Glutamatergic neuron (in vitro differentiated cells): ENCODE measurements around the gene SF3B2. TPM values are rescaled to one million over a fixed set of nuclear protein-coding genes. Genes with fewer than 3 reads are reported as not detected.
"Not testable (repeated sequence)": the region's sequence is repeated elsewhere in the genome, so short reads cannot be mapped to it uniquely, and the experiment has no call there.

Source experiments
- DNase-seq: peaks from one replicate; pipeline ENCODE4 v3.0.0; 2022
- H3K27ac Mint-ChIP-seq: one replicate; pipeline ENCODE4 v1.8.0; 2020; ENCODE audit warnings: mild to moderate bottlenecking, mixed read lengths, inconsistent platforms; ENCODE audit not compliant: unreplicated experiment
- H3K27me3 Mint-ChIP-seq: one replicate; pipeline ENCODE4 v1.8.0; 2020; ENCODE audit warnings: mild to moderate bottlenecking, moderate library complexity, mixed read lengths, inconsistent platforms; ENCODE audit not compliant: unreplicated experiment
- H3K36me3 Mint-ChIP-seq: one replicate; pipeline ENCODE4 v1.8.0; 2020; ENCODE audit warnings: mild to moderate bottlenecking, mixed read lengths, inconsistent platforms; ENCODE audit not compliant: unreplicated experiment
- H3K4me1 Mint-ChIP-seq: one replicate; pipeline ENCODE4 v1.8.0; 2020; ENCODE audit warnings: mild to moderate bottlenecking, low read depth, mixed read lengths, inconsistent platforms; ENCODE audit not compliant: unreplicated experiment
- H3K4me3 Mint-ChIP-seq: one replicate; pipeline ENCODE4 v1.8.0; 2020; ENCODE audit warnings: mild to moderate bottlenecking, mixed read lengths, inconsistent platforms; ENCODE audit not compliant: unreplicated experiment
- H3K9me3 Mint-ChIP-seq: one replicate; pipeline ENCODE4 v1.8.0; 2020; ENCODE audit warnings: mild to moderate bottlenecking, moderate library complexity, mixed read lengths, inconsistent platforms; ENCODE audit not compliant: unreplicated experiment
- CTCF ChIP-seq: fragments of 200-600 bp; sonication (generic); IDR thresholded peaks from one replicate; pipeline ENCODE4 v1.5.0; 2021; ENCODE audit not compliant: partially characterized antibody, unreplicated experiment
- total RNA-seq: library from RNA; stranded (reverse); fragmentation: NEBNext Ultra II Directional; extraction: Animal tissue kit (Norgen Biotek cat#: 25700); gene quantifications from one replicate; pipeline ENCODE4 v1.2.1, GENCODE V29; 2021; ENCODE audit not compliant: unreplicated experiment

The SF3B2 gene
- total RNA-seq, 1 donor from 2014 or later: 187 TPM

- no peaks in the 10 kb centered on the region for H3K9me3 Mint-ChIP-seq
- no peak for TF ChIP-seq CTCF
- H3K27me3 Mint-ChIP-seq: peaks cover 3% of the 10 kb centered on the region
- H3K36me3 Mint-ChIP-seq: no peaks in the 10 kb centered on the region
- H3K27ac Mint-ChIP-seq: no peak overlapping the region
- H3K4me1 Mint-ChIP-seq: no peaks in the 10 kb centered on the region
- DNase-seq: no peak
- no peak overlapping the region for H3K4me3 Mint-ChIP-seq
Observed at GRCh38 chr11:66017321-66017720, 34.8 kb upstream of the SF3B2 start.

- peaks cover 16% of the 10 kb centered on the region for H3K27me3 Mint-ChIP-seq
- no peak for DNase-seq
- peaks cover 5% of the 10 kb centered on the region for H3K9me3 Mint-ChIP-seq
- TF ChIP-seq CTCF: no peak
- no peak overlapping the region for H3K4me3 Mint-ChIP-seq
- no peaks in the 10 kb centered on the region for H3K36me3 Mint-ChIP-seq
- no peak overlapping the region for H3K27ac Mint-ChIP-seq
- H3K4me1 Mint-ChIP-seq: no peaks in the 10 kb centered on the region
Observed at GRCh38 chr11:66020212-66020611, 32.0 kb upstream of the SF3B2 start.

DNA sequence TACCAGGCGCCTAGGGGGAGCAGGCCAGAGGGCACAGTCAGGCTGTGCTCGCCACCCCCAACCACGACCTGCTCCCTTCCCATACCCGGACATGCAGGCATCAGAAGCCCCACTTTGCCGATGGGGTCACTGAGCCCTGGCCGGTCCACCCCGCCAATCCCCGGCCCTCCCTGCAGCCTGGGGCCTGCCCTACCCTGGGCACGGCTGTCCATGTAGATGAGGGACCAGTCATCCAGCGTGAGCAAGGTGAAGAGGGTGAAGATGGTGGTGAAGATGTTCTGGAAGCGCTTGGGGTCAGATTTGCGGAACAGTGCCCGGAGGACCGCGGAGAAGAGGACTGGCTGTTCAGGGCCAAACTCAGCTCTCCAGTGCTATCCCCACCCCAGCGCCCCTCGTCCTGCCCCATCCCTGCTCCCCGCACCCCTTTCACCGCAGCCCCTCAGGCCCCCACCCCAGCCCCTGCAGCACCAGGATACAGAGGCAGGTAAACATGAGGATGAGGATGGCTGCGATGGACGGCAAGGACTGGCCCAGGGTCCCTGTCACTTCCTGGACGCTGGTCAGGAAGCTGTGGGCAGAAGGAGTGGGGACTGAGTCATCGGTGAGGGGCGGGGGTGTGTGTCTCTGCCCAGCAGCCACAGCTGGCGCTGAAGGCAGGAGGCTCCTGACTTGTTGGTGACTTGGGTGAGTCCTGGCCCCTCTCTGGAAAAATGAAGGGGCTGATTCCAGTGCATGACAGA, 31.4 kb upstream of the SF3B2 start:
- no peak for DNase-seq
- Mint-ChIP-seq H3K27ac (no peak overlapping the region), H3K27me3 (peaks cover 17% of the 10 kb centered on the region), H3K4me3 (no peak overlapping the region), H3K9me3 (peaks cover 5% of the 10 kb centered on the region), H3K4me1 (no peaks in the 10 kb centered on the region), H3K36me3 (no peaks in the 10 kb centered on the region)
- no peak for TF ChIP-seq CTCF

GRCh38 chr11:66022401-66023185, 29.6 kb upstream of the SF3B2 start:
- TF ChIP-seq CTCF: peak; percentile 97
- H3K4me3 Mint-ChIP-seq: peak overlapping the region; percentile 34
- no peaks in the 10 kb centered on the region for H3K36me3 Mint-ChIP-seq
- DNase-seq: peak; percentile 91
- peaks cover 17% of the 10 kb centered on the region for H3K27me3 Mint-ChIP-seq
- H3K4me1 Mint-ChIP-seq: no peaks in the 10 kb centered on the region
- H3K27ac Mint-ChIP-seq: no peak overlapping the region
- peaks cover 5% of the 10 kb centered on the region for H3K9me3 Mint-ChIP-seq

- H3K9me3 Mint-ChIP-seq, H3K4me3 Mint-ChIP-seq, H3K4me1 Mint-ChIP-seq, DNase-seq, H3K27ac Mint-ChIP-seq, H3K36me3 Mint-ChIP-seq: not testable (repeated sequence)
- peaks cover 17% of the 10 kb centered on the region for H3K27me3 Mint-ChIP-seq
Observed at GRCh38 chr11:66023186-66023440, 29.1 kb upstream of the SF3B2 start.
